Trophoblast cell (in vitro differentiated cells and primary cell): ENCODE measurements around the gene ACOT12.

Experiments used
- DNase-seq, 2 donors: peaks; one replicate each; pipeline ENCODE4 v3.0.0-alpha.2; 2016
- H2AFZ ChIP-seq: 2 replicates; pipeline ENCODE4 v1.6.1; 2013; ENCODE audit warnings: low read length, moderate library complexity, mild to moderate bottlenecking; ENCODE audit not compliant: insufficient read depth, poor library complexity
- H2AK5ac ChIP-seq: 2 replicates; pipeline ENCODE4 v1.6.1; 2013; ENCODE audit warnings: mild to moderate bottlenecking, low read length
- H2BK120ac ChIP-seq: 2 replicates; pipeline ENCODE4 v1.6.1; 2013; ENCODE audit warnings: low read length, mild to moderate bottlenecking, moderate library complexity; ENCODE audit not compliant: insufficient read depth, poor library complexity
- H2BK12ac ChIP-seq: 2 replicates; pipeline ENCODE4 v1.6.1; 2013; ENCODE audit warnings: mild to moderate bottlenecking, low read length, moderate library complexity
- H2BK5ac ChIP-seq: 2 replicates; pipeline ENCODE4 v1.6.1; 2013; ENCODE audit warnings: low read length, low read depth, moderate library complexity, mild to moderate bottlenecking; ENCODE audit not compliant: poor library complexity
- H3K14ac ChIP-seq: 2 replicates; pipeline ENCODE4 v1.6.1; 2013; ENCODE audit warnings: mild to moderate bottlenecking, low read length
- H3K18ac ChIP-seq: 2 replicates; pipeline ENCODE4 v1.6.1; 2013; ENCODE audit warnings: mild to moderate bottlenecking, low read length
- H3K23ac ChIP-seq: 2 replicates; pipeline ENCODE4 v1.6.1; 2013; ENCODE audit warnings: low read length
- H3K27ac ChIP-seq: 2 replicates; pipeline ENCODE4 v1.5.1; 2013; ENCODE audit warnings: low read depth, mild to moderate bottlenecking, inconsistent platforms, low read length, moderate library complexity
- H3K27me3 ChIP-seq: 2 replicates; pipeline ENCODE4 v1.6.1; 2013; ENCODE audit warnings: inconsistent platforms, mild to moderate bottlenecking, low read length, moderate library complexity; ENCODE audit not compliant: insufficient read depth
- H3K36me3 ChIP-seq, 2 experiments: 1 replicate in 1 of 2; 2 replicates in 1 of 2; pipeline ENCODE4 v1.6.1; 2013; ENCODE audit warnings: low read length in 2 of 2, mild to moderate bottlenecking in 2 of 2, moderate library complexity in 1 of 2; ENCODE audit not compliant: insufficient read depth in 2 of 2, control insufficient read depth in 1 of 2
- H3K4ac ChIP-seq: 2 replicates; pipeline ENCODE4 v1.6.1; 2013; ENCODE audit warnings: low read depth, mild to moderate bottlenecking, low read length, moderate library complexity
- H3K4me1 ChIP-seq, 2 experiments: 1 replicate in 1 of 2; 2 replicates in 1 of 2; pipeline ENCODE4 v1.6.1; 2013; ENCODE audit warnings: low read length in 2 of 2, mild to moderate bottlenecking in 2 of 2, moderate library complexity in 1 of 2; ENCODE audit not compliant: insufficient read depth in 2 of 2, control insufficient read depth in 1 of 2
- H3K4me2 ChIP-seq: 2 replicates; pipeline ENCODE4 v1.6.1; 2013; ENCODE audit warnings: inconsistent platforms, mild to moderate bottlenecking, low read length, moderate library complexity
- H3K4me3 ChIP-seq: 2 replicates; pipeline ENCODE4 v1.5.1; 2013; ENCODE audit warnings: mild to moderate bottlenecking, low read depth, low read length, inconsistent platforms
- H3K79me1 ChIP-seq: one replicate; pipeline ENCODE4 v1.6.1; 2013; ENCODE audit warnings: low read length
- H3K79me2 ChIP-seq: 2 replicates; pipeline ENCODE4 v1.6.1; 2013; ENCODE audit warnings: low read length, mild to moderate bottlenecking; ENCODE audit not compliant: control insufficient read depth, insufficient read depth, poor library complexity
- H3K9ac ChIP-seq: 2 replicates; pipeline ENCODE4 v1.6.1; 2013; ENCODE audit warnings: mild to moderate bottlenecking, low read length
- H3K9me3 ChIP-seq: 2 replicates; pipeline ENCODE4 v1.6.1; 2013; ENCODE audit warnings: low read depth, mild to moderate bottlenecking, control low read depth, inconsistent platforms, low read length; ENCODE audit not compliant: insufficient read depth
- H4K12ac ChIP-seq: 2 replicates; pipeline ENCODE4 v1.6.1; 2013; ENCODE audit warnings: low read depth, mild to moderate bottlenecking, low read length, moderate library complexity
- H4K8ac ChIP-seq: 2 replicates; pipeline ENCODE4 v1.6.1; 2013; ENCODE audit warnings: low read depth, mild to moderate bottlenecking, low read length, moderate library complexity
- H4K91ac ChIP-seq: one replicate; pipeline ENCODE4 v1.6.1; 2013; ENCODE audit warnings: low read depth, mild to moderate bottlenecking, low read length, moderate library complexity
- WGBS: extraction: QIAGEN DNeasy Blood & Tissue Kit; methylation state at CpG from one replicate; pipeline ENCODE4 v1.1.7; 2013; ENCODE audit warnings: missing lambda C conversion rate; ENCODE audit not compliant: insufficient read length, insufficient coverage; ENCODE audit errors: extremely low coverage; 5-methylcytosine and 5-hydroxymethylcytosine counted together

ACOT12 gene

GRCh38 chr5:81350507-81350906 lies 43.4 kb downstream of the ACOT12 start:
- H3K79me1 ChIP-seq = no peaks in the 10 kb centered on the region
- no peak overlapping the region for H3K23ac ChIP-seq
- no peak overlapping the region for H2BK120ac ChIP-seq
- no peak overlapping the region for H4K8ac ChIP-seq
- no peak overlapping the region for H3K14ac ChIP-seq
- no peak overlapping the region for H4K91ac ChIP-seq
- H2BK5ac ChIP-seq = no peak overlapping the region
- no peak overlapping the region for H2BK12ac ChIP-seq
- no peak overlapping the region for H3K4me2 ChIP-seq
- H3K4ac ChIP-seq = no peak overlapping the region
- no peaks in the 10 kb centered on the region for H3K4me1 ChIP-seq
- H3K27ac ChIP-seq = no peak overlapping the region
- no peak overlapping the region for H3K4me3 ChIP-seq
- H3K9ac ChIP-seq = no peak overlapping the region
- no peak overlapping the region for H2AK5ac ChIP-seq
- no peak overlapping the region for H3K18ac ChIP-seq
- DNase-seq = no peak
- H3K27me3 ChIP-seq = no peaks in the 10 kb centered on the region
- no peaks in the 10 kb centered on the region for H3K9me3 ChIP-seq
- no peaks in the 10 kb centered on the region for H3K79me2 ChIP-seq
- no peak overlapping the region for H2AFZ ChIP-seq
- H3K36me3 ChIP-seq = no peaks in the 10 kb centered on the region
- no peak overlapping the region for H4K12ac ChIP-seq

DNA sequence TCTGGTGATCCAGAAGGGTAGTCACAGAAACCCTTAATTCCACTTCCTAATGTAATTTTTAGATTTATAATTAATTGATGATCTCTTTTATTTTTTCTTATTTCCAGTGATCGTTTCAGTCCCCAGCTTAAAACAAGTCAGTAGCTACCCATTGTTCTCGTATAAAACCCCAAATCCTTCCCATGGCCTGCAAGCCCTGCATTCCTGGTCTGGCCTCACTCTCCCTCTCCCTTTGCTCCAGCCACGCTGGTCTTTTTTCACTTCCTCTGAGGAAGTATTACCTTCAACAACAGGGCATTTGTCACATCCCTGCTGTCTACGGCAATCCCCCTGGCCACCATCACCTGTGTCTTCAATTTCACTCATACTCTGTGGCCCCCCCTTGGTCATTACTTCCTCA lies 44.8 kb downstream of the ACOT12 start:
- Histone ChIP-seq H3K79me1 (no peaks in the 10 kb centered on the region), H2BK120ac (no peak overlapping the region), H3K9ac (no peak overlapping the region), H3K36me3 (no peaks in the 10 kb centered on the region), H3K4me2 (no peak overlapping the region), H2BK5ac (no peak overlapping the region), H3K27ac (no peak overlapping the region), H3K4me1 (no peaks in the 10 kb centered on the region), H2BK12ac (no peak overlapping the region), H3K14ac (no peak overlapping the region), H3K18ac (no peak overlapping the region), H3K9me3 (no peaks in the 10 kb centered on the region), H2AFZ (no peak overlapping the region), H3K23ac (no peak overlapping the region), H4K8ac (no peak overlapping the region), H3K4ac (no peak overlapping the region), H3K79me2 (no peaks in the 10 kb centered on the region), H4K12ac (no peak overlapping the region), H2AK5ac (no peak overlapping the region), H3K4me3 (no peak overlapping the region), H4K91ac (no peak overlapping the region), H3K27me3 (no peaks in the 10 kb centered on the region)
- WGBS = no CpG with 5 or more reads among the region's 4 CpGs
- DNase-seq = no peak

DNA sequence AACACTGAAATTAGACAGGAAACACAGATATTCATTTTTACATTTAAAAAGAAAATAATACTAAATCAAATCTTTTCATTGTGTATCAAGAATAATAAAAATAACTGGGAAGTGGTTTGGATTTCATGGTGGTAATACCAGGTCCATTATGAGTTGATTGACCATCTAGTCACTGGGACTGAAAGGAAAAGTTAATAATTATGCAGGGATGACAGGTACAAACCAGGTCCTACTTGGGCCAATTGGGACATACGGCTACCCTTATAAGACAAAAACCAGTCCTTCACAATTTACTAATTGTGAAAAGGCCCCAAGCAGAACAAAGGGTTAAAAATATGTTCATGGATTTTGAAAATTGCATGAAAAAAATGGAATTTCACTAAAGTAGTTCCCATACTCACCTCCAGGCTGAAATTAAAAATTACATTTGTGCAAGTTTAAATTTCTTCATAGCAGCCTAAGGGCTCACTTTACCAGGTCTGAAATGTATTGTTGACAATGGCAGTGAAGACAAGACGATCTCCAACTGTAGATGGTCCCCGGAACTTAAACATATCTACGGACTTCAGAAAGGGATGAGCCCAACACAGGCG lies 48.4 kb downstream of the ACOT12 start:
- Histone ChIP-seq H3K9ac (no peak overlapping the region), H3K4me1 (no peaks in the 10 kb centered on the region), H3K36me3 (no peaks in the 10 kb centered on the region), H3K4me2 (no peak overlapping the region), H4K91ac (no peak overlapping the region), H3K27ac (no peak overlapping the region), H4K8ac (no peak overlapping the region), H2BK12ac (no peak overlapping the region), H2AFZ (no peak overlapping the region), H3K4me3 (no peak overlapping the region), H2BK5ac (no peak overlapping the region), H3K27me3 (no peaks in the 10 kb centered on the region), H3K79me2 (no peaks in the 10 kb centered on the region), H4K12ac (no peak overlapping the region), H3K9me3 (peaks cover 2% of the 10 kb centered on the region), H2BK120ac (no peak overlapping the region), H3K18ac (no peak overlapping the region), H3K4ac (no peak overlapping the region), H2AK5ac (no peak overlapping the region), H3K14ac (no peak overlapping the region), H3K79me1 (no peaks in the 10 kb centered on the region), H3K23ac (no peak overlapping the region)
- no peak for DNase-seq
- WGBS = no CpG with 5 or more reads among the region's 5 CpGs

DNA sequence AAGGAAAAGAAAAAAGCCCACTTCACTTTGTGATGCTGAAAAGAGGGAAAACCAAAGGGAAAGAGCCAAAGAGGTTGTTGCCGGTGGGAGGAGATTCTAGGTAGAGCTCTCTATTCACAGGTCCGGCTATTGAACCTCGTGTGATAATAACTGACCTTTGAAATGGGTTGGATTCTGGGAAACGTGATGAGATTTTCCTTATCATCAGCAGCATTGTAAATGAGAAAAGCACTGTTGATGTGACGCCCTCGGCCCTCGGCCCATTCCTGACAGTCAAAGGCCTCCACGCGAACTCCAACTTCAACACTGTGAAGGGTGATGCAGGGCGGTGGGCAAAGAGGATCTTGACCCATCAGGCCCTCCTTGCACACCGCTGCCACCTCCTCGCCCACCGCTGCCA lies 49.2 kb downstream of the ACOT12 start:
- no peak overlapping the region for H3K27ac ChIP-seq
- H2BK120ac ChIP-seq = no peak overlapping the region
- no peak overlapping the region for H3K14ac ChIP-seq
- no peak overlapping the region for H2AK5ac ChIP-seq
- H3K36me3 ChIP-seq = no peaks in the 10 kb centered on the region
- no peak for DNase-seq
- H3K18ac ChIP-seq = no peak overlapping the region
- H2BK12ac ChIP-seq = no peak overlapping the region
- H4K12ac ChIP-seq = no peak overlapping the region
- H3K4ac ChIP-seq = no peak overlapping the region
- no peaks in the 10 kb centered on the region for H3K79me1 ChIP-seq
- no peak overlapping the region for H4K8ac ChIP-seq
- H3K9ac ChIP-seq = no peak overlapping the region
- no peak overlapping the region for H2AFZ ChIP-seq
- no peak overlapping the region for H2BK5ac ChIP-seq
- no peak overlapping the region for H3K4me3 ChIP-seq
- H3K4me1 ChIP-seq = no peaks in the 10 kb centered on the region
- no peaks in the 10 kb centered on the region for H3K27me3 ChIP-seq
- H3K79me2 ChIP-seq = no peaks in the 10 kb centered on the region
- whole genome bisulfite sequencing = no CpG with 5 or more reads among the region's 13 CpGs
- no peak overlapping the region for H4K91ac ChIP-seq
- no peak overlapping the region for H3K23ac ChIP-seq
- no peak overlapping the region for H3K4me2 ChIP-seq
- H3K9me3 ChIP-seq = peaks cover 2% of the 10 kb centered on the region
